HG03575 (cell line): ENCODE data around the gene SSBP2.

Source experiments
- ATAC-seq: cut with Tn5 transposase; IDR thresholded peaks from one replicate; pipeline ENCODE4 v1.9.1; 2021; ENCODE audit not compliant: unreplicated experiment, insufficient number of reproducible peaks, low FRiP score; ENCODE audit errors: extremely low read depth

Gene SSBP2

GRCh38 chr5:81554647-81555046, 196.2 kb downstream of the SSBP2 start:
- no peak for ATAC-seq

DNA sequence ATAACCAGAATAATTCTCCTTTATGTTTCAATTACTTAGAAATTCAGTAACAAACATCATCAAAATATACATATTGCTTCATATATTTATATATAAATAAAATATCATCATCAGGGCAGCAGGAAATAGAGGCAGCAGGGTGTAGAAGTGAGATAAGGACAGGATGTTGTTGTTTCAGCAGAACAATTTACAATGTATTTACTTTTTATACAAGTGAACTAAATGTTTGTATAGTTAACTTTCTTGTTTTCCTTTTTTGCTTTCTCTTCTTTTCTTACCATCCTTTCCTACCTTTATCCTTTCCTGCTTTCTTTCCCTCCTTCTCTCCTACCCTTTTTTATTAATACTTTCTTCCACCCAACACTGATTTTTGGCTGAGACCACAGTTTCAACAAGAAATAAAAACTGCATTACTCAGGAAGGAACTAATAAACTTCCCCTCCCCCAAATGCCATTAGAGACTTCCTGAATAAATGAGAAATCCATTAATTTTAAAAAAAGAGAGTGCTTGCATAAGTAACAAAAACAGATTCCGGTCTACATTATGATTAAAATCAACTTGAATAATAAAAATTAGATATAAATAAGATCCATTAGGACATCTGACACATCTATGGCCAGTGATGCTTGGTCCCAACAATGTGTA, 197.2 kb downstream of the SSBP2 start:
- no peak for ATAC-seq

GRCh38 chr5:81552852-81553566, 197.9 kb downstream of the SSBP2 start:
- ATAC-seq, result no peak

GRCh38 chr5:81549123-81549522, 201.8 kb downstream of the SSBP2 start:
- no peak for ATAC-seq

GRCh38 chr5:81547001-81547400, 203.9 kb downstream of the SSBP2 start:
- ATAC-seq, result no peak

GRCh38 chr5:81545911-81546310, 205.0 kb downstream of the SSBP2 start:
- ATAC-seq, result no peak

DNA sequence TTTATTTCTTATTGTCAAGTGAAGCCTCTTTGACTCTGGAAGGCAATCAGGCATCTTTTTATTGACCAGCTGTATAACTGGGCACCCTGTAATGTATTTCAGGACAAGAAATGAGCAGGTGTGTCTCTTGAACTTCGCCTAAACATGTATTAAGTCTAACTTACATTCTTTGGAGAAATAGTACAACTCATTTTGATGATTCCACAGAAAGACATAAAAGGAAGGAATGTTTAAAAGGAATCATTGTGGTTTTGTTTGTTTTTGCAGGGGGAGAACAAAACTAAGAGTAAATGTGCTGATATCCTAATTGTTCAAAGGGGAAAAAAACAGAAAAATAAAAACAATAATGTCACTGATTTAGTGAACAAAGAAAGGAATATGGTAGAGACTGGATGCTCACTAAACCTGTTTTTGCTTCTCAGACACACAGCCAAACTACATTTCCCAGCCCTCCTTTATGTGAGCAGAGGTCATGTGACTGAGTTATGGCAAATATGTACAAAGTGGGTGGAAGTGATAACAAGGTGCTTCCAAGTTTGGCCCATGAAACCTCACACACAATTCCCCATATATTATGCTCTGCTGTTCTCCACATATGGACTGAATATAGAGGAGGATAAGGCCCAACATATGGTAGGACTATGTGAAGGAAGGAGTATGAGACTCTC, 206.4 kb downstream of the SSBP2 start:
- no peak for ATAC-seq

DNA sequence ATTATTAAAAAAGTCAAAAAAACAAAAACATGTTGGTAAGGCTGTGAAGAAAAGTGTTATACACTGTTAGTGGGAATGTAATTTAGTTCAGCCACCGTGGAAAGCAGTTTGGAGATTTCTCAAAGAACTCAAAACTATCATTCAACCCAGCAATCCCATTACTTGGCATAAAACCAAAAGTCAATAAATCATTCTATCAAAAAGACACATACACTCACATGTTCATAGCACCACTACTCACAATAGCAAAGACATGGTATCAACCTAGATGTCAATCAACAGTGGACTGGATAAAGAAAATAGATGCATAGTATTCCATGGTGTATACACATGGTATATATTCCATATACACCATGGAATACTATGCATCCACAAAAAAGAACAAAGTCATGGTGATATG, 208.7 kb downstream of the SSBP2 start:
- ATAC-seq, result no peak

GRCh38 chr5:81537905-81538547, 212.9 kb downstream of the SSBP2 start:
- no peak for ATAC-seq

DNA sequence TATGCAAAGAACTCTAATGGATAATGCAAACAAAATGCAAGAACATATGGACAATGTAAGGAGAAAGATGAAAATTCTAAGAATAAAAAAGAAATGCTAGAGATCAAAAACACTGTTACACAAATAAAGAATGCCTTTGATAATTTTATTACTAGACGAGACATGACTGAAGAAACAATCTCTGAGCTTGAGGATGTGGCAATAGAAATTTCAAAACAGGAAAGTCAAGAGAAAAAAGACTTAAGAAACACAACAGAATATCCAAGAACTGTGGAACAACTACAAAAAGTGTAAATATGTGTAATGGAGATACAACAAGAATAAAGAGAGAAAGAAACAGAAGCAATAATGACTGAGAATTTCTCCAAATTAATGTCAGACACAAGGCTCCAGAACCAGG, 216.5 kb downstream of the SSBP2 start:
- no peak for ATAC-seq

DNA sequence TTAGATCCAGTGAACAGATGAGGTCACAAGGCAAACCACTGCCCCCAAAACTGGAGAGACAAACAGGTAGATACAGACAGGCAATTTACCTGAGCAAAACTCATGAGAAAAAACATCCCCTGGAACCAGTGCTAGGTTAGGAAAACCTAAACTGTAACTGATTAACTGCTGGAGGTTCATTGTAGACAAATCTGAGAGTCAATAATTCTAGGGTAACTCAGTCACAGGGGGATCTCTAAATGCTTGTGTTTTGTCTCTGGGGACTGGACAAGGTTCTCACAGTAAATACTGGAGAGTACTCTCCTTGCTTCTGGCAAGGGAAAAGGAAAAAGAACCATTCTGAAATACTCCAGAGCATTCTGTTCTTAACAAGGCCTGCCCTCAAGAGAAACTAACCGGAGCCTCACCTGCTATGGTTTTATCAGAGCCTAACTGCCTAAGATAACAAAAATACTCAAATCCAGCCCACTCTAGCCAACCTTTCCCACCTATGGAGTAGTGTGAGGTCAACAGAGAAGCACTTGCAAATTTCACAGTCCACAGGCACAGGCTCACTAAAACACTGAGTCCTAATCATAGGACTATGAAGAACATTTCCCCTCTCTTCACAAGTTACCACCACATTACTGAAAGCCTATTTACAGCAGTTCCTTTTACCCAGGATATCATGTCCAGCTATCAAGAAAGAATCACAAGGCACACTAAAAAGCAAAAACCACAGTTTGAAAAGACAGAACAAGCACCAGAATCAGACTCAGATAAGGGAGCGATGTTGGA, 217.1 kb downstream of the SSBP2 start:
- ATAC-seq, result no peak

GRCh38 chr5:81530919-81531318, 220.0 kb downstream of the SSBP2 start:
- no peak for ATAC-seq

DNA sequence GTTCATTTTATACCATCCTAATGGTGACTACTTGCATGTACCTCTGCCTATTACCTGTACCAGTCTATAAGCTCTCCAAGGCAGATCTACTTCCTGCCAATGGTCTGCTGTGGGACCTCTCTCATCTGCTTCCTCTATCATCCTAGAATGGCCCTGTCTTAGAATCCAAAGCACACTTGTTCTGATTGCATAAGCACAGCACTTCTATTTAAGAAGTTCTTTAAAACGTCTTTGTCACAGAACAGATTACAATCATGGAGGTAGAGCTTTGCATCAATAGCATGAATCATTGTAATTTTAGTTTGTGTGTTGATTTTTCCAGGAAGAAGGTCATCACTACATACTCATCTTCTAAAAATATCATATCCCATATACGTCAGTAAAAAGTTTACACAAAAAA, 225.2 kb downstream of the SSBP2 start:
- no peak for ATAC-seq

DNA sequence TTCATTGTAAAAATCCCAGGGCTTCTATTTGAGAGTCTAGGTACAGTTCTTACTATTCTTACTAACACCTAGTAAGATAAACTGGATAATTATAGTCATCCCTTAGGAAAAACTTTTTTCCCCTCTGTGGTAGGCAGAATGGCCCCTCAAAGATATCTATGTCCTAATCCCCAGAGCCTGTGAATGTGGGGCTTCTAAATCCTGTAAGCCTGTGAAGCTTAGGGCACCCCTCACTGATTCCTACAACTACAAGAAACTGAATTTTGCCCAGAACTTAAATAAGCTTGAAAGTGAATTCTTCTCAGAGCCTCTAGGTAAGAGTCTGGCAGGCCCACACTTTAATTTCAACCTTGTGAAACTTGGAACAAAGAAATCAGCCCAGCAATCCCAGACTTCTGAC, 226.9 kb downstream of the SSBP2 start:
- no peak for ATAC-seq

DNA sequence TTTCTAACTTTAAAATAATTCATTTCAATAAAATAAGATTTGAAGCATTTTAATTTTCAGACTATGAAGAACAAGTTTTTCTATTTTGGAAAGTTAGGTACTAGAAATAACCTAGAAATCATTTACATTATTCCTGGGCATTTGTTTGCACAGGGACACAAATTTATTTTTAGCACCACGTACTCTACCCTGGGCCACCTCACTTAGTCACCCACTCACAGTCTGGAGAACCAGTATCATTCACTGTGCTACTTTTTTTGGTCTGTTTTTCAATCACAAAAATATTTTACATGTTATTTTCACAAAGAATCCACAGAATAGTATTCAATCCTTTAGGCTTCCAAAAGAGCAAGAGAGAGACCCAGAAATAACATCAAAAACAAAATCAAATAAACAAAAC, 228.3 kb downstream of the SSBP2 start:
- ATAC-seq, result no peak

- no peak for ATAC-seq
These were observed 230.1 kb downstream of the SSBP2 start for GRCh38 chr5:81520769-81521168.

- no peak for ATAC-seq
These were observed 231.5 kb downstream of the SSBP2 start for GRCh38 chr5:81519217-81519905.

DNA sequence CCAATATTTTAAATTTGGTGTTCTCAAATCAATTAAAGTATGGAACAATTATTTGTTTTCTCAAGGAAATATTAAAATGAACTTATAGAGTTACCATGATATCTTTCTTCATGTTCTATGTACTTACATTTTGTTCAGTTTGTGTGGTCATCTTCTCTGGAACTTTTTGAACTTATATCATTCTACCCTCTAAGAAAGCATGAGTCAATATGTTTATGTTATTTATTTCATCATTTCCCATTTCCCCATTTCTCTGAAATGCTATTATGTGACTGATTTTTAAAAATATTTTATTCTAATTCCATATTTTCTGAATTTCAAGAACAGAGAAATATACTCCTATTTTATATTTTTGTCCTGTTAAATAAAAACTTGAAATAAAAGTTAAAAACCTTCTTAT, 233.4 kb downstream of the SSBP2 start:
- no peak for ATAC-seq

- no peak for ATAC-seq
These were observed 234.8 kb downstream of the SSBP2 start for GRCh38 chr5:81516091-81516490.
